HL-60/S4 treated with phorbol 12-myristate 13-acetate at 8.2 ng/mL for 4 days and 3 days (cell line): ENCODE data around the gene DDX10.

Experiments
- in situ Hi-C: fragments of 300-500 bp; cut with MboI; formaldehyde crosslinking; loops from 2 replicates; pipeline ENCODE4 v1.15.0; 2022; ENCODE audit warnings: low sequenced_read_pairs

DDX10 gene

DNA sequence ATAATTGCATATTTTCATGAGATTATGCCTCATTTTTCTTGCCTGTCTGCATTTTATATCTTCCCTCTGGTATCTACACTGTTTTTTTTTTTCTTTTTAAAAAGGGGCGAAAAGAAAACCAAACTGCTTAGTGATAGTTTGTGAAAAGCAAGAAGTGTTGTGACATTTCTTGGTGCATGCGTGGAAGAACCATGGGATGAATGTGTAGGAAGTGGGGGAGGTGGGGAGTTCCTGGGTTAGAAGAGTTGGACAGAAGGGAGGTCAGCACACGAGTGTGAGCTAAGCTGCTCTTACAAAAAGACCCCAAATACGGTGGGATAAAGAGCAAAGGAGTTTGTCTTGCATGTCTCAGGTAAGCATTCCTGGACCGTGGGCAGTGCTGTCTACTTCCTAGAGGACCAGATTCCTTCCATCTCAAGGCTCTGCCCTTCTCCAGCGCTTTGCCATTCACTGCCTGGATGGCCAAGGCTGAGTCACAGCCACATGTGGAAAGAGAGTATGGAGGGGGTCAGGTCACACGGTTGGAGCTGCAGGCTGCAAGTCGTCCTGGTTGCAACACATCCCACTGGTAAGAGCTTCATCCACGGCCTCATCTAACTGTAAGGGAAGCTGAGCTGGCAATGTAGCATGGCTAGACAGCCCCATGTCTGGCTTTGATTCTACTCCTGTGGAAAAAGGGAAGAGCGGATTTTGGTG lies 300.6 kb downstream of the DDX10 start:
- in situ Hi-C loops = no loop called here

DNA sequence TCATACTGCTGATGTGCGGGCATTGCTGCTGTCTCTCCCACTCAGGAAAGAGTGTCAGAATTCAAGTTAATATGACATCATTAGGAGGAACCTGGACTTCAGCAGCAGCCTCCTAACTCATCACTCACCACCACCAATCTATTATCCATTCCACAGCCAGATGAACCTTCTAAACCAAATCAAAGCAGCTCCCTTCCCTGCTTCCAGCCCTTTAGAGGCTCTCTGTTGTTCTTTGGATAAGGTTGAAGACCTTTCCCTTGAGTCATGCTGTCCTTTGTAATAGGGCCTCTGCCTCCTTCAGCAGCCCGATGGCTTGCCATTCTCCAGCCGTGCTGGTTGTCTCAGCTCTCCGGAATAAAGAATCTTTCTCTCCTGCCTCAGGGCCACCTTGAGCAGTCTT lies 301.3 kb downstream of the DDX10 start:
- in situ Hi-C loops = no loop called here

DNA sequence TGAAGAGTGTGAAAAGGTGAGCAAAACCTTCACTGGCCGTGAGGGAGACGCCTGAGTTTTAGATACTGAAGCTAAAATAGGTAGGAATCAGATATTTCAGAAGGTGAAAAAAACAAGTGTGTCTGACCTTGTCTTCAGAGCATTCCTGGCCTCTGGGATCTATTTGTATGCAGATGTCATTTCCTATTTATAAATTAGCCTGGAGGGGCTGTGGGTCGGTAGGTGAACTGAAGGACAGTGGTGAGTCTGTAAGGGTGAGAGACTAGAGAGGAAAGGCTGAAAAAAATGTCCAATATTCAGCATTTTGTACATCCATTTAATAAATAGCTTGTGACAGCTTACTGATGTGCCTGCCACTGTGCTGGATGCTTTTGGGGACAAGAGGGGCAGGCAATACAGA lies 302.1 kb downstream of the DDX10 start:
- in situ Hi-C loops = no loop called here

- in situ Hi-C loops = no loop called here
Observed at GRCh38 chr11:108967571-108967970, 302.7 kb downstream of the DDX10 start.

GRCh38 chr11:108970221-108970991 lies 305.5 kb downstream of the DDX10 start:
- in situ Hi-C loops = no loop called here

DNA sequence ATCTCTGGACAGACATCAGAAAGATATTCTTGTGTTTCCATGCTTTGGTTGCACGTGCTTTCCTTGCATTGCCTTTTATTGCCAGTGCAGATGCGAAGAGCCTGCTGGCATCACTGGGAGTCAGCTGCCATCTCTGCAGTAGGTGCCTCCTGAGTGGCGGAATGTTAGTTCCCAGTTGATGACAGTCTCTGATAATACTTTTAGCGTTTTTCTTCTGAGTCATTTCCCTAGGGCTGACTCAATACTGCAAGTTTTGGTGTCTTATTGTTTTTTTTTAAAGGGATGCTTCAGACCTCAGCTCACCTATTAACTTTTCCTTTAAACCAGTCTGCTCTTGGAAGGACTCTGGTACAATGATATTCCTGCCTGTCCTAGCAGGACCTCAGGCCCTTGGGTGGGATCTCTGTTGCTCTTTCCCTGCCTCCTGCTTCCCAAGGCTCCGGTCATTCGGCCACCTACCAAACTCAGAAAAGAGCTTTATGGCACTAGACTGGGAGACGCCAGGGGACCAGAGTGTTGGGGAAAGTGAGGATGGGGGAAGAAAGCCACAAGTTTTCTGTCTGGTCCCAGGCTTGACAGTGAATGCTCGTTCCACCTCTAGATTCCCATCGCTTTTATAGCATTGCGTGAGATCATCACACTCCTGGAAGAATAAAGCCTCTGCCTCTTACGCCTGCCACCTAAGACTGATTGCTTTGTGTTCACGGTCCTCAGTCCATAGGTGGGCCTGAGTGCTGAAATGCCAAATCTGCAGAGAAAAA lies 308.7 kb downstream of the DDX10 start:
- in situ Hi-C loops = no loop called here

- in situ Hi-C loops = no loop called here
Observed at GRCh38 chr11:108975026-108975425, 310.2 kb downstream of the DDX10 start.

GRCh38 chr11:108975641-108976071 lies 310.8 kb downstream of the DDX10 start:
- in situ Hi-C loops = no loop called here

DNA sequence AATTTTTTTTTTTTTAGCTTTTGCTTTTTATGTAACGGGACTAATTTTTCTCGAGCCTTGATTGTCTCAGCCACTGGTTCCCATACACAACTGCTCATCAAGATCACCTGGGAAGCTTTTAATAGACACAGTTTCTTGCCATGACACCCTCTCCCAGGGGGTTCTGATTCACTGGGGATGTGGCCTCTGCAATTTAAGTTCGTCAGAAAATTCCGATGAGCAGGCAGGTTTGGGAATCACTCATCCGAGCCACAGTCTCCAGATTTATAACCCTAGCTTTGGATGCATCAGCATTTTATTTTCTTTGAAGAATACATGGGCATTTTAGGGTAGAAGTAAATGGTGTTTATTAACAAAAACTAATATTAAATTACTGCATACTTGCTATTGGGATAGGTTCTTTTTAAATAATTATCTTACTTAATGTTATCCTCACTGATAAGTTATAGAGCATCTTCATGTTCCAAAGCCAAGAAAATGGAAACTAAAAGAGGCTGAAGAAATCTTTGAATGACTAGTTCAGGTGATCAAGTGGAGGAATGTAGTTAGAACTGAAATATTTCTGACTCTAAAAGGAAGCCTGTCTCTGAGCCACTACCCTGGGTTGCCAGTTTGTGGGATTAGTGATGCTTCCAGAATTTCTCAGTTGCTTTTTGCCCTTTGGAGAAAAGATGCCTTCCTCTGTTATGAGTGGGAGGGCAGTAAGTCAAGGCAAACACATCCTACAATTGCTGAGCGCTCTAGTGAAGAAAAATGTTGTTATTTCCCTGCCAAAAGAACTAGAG lies 319.0 kb downstream of the DDX10 start:
- in situ Hi-C loops = no loop called here

DNA sequence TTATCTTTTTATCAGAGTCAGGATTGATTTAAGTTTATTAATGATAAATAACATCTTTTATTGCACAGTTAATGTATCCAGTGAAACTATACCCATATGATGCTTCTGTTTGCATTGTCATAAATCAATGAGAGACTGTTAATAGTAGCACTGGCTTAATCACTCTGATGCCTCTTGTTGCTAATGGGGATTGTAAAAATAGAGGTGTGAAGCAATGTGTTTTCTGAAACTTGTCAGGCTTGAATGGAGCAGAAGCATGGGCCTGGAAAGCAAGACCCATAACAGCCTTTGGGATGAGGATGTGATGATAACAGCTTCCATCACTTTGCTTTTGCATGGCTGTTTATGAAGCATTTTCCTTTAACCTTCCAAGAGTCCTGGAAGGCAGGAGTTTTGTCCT lies 319.7 kb downstream of the DDX10 start:
- in situ Hi-C loops = no loop called here

GRCh38 chr11:108985236-108985944 lies 320.5 kb downstream of the DDX10 start:
- in situ Hi-C loops = no loop called here

DNA sequence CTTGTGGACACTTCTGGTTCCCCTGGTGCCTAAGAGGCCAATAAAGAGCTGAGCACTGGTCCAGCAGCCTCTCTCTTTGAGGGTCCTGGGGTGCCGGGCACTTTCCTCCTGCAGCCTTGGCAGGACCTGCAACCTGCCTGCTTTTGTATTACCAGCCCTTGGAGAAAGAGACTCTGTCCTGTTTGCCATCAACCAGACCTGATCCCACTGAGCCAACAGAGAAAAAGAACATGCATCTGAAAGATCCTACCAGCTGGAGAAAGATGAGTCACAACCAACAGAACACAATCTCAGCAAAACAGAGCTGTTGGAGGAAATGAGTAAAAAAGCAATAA lies 321.0 kb downstream of the DDX10 start:
- in situ Hi-C loops = no loop called here
